Neural cell (in vitro differentiated cells): ENCODE results near the gene IFT81. TPM values are rescaled to one million over a fixed set of nuclear protein-coding genes. Genes with fewer than 3 reads are reported as not detected.

Experiments used
- H2AFZ ChIP-seq: fragments of 200-600, 300-800 bp; sonication (generic), shearing (Covaris generic); 2 replicates; pipeline ENCODE4 v1.6.0; 2014; ENCODE audit warnings: low read depth, mild to moderate bottlenecking, antibody characterized with exemption, low read length, moderate library complexity
- H3F3A ChIP-seq: fragments of 200-600 bp; shearing (Covaris generic); 2 replicates; pipeline ENCODE4 v1.6.1; 2016; ENCODE audit warnings: mild to moderate bottlenecking, moderate library complexity, mixed read lengths, antibody characterized with exemption, low read length; ENCODE audit not compliant: insufficient read depth, poor library complexity, severe bottlenecking
- H3K27ac ChIP-seq: fragments of 200-600, 300-800 bp; sonication (generic), shearing (Covaris generic); 2 replicates; pipeline ENCODE4 v1.5.1; 2014; ENCODE audit warnings: mild to moderate bottlenecking, low read length, moderate library complexity
- H3K27me3 ChIP-seq: fragments of 300-800, 200-600 bp; sonication (generic), shearing (Covaris generic); 2 replicates; pipeline ENCODE4 v1.6.0; 2014; ENCODE audit warnings: mild to moderate bottlenecking, low read depth, low read length, moderate library complexity; ENCODE audit not compliant: insufficient read depth
- H3K36me3 ChIP-seq: fragments of 300-800, 200-600 bp; sonication (generic), shearing (Covaris generic); 2 replicates; pipeline ENCODE4 v1.5.1; 2014; ENCODE audit warnings: mild to moderate bottlenecking, antibody characterized with exemption, low read length, moderate library complexity; ENCODE audit not compliant: insufficient read depth
- H3K4me2 ChIP-seq: fragments of 300-800, 200-600 bp; sonication (generic), shearing (Covaris generic); 2 replicates; pipeline ENCODE4 v1.6.0; 2014; ENCODE audit warnings: mild to moderate bottlenecking, low read length
- H3K4me3 ChIP-seq: fragments of 300-800, 200-600 bp; sonication (generic), shearing (Covaris generic); 2 replicates; pipeline ENCODE4 v1.5.1; 2014; ENCODE audit warnings: mild to moderate bottlenecking, low read length, moderate library complexity
- H3K79me2 ChIP-seq: fragments of 200-600 bp; shearing (Covaris generic); replicated peaks from 2 replicates; pipeline ENCODE4 v1.6.0; 2014; ENCODE audit warnings: mild to moderate bottlenecking, low read length, moderate library complexity; ENCODE audit not compliant: insufficient read depth
- H3K9ac ChIP-seq: fragments of 300-800, 200-600 bp; sonication (generic), shearing (Covaris generic); 2 replicates; pipeline ENCODE4 v1.6.1; 2016; ENCODE audit warnings: mild to moderate bottlenecking, low read length, mixed read lengths
- H3K9me2 ChIP-seq: fragments of 200-600 bp; shearing (Covaris generic); 2 replicates; pipeline ENCODE4 v1.6.1; 2016; ENCODE audit warnings: mild to moderate bottlenecking, low read length, mixed read lengths; ENCODE audit not compliant: insufficient read depth
- H3K9me3 ChIP-seq: fragments of 200-600, 300-800 bp; sonication (generic), shearing (Covaris generic); 2 replicates; pipeline ENCODE4 v1.6.1; 2016; ENCODE audit warnings: mild to moderate bottlenecking, mixed run types, low read length, moderate library complexity, mixed read lengths
- H4K20me1 ChIP-seq: fragments of 200-600 bp; shearing (Covaris generic); 2 replicates; pipeline ENCODE4 v1.6.1; 2016; ENCODE audit warnings: mild to moderate bottlenecking, mixed run types; ENCODE audit not compliant: insufficient read depth
- CTCF ChIP-seq: fragments of 450-650 bp; IDR thresholded peaks from 2 replicates; pipeline ENCODE4 v1.5.1; 2014; ENCODE audit warnings: antibody characterized with exemption, mild to moderate bottlenecking, moderate library complexity; ENCODE audit not compliant: poor library complexity, severe bottlenecking
- EP300 ChIP-seq: fragments of 450-650 bp; conservative IDR thresholded peaks from 2 replicates; pipeline ENCODE4 v1.6.1; 2014; ENCODE audit warnings: antibody characterized with exemption, mild to moderate bottlenecking, moderate library complexity; ENCODE audit not compliant: poor library complexity, severe bottlenecking
- MXI1 ChIP-seq: fragments of 450-650 bp; conservative IDR thresholded peaks from 2 replicates; pipeline ENCODE4 v1.6.1; 2014; ENCODE audit warnings: antibody characterized with exemption, mild to moderate bottlenecking; ENCODE audit not compliant: poor library complexity, severe bottlenecking
- POLR2AphosphoS5 ChIP-seq: IDR thresholded peaks from 2 replicates; pipeline ENCODE4 v1.6.1; 2012
- RAD21 ChIP-seq: fragments of 450-650 bp; conservative IDR thresholded peaks from 2 replicates; pipeline ENCODE4 v1.6.1; 2014; ENCODE audit warnings: antibody characterized with exemption, mild to moderate bottlenecking, moderate library complexity
- REST ChIP-seq: IDR thresholded peaks from 2 replicates; pipeline ENCODE4 v1.6.1; 2012; ENCODE audit warnings: borderline replicate concordance
- TAF1 ChIP-seq: IDR thresholded peaks from 2 replicates; pipeline ENCODE4 v1.6.1; 2012; ENCODE audit warnings: low read depth
- polyA plus RNA-seq: library from polyadenylated mRNA; depleted of rRNA; stranded (reverse); fragments of >200 nt; gene quantifications from 2 replicates; pipeline ENCODE4 v1.2.3, GENCODE V29; 2014

Gene IFT81
- polyA plus RNA-seq, 1 donor from 2014 or later, result 120 TPM

- H2AFZ ChIP-seq, result no peak overlapping the region
These were observed 18.2 kb upstream of the IFT81 start for GRCh38 chr12:110105986-110106385.

GRCh38 chr12:110107369-110108281 is 16.5 kb upstream of the IFT81 start:
- H3K4me2 ChIP-seq, result no peak overlapping the region
- H3K9me2 ChIP-seq, result no peaks in the 10 kb centered on the region
- no peak overlapping the region for H3K9ac ChIP-seq
- H3K79me2 ChIP-seq, result no peaks in the 10 kb centered on the region
- no peak for TF ChIP-seq TAF1
- TF ChIP-seq POLR2AphosphoS5, result no peak
- no peak for TF ChIP-seq CTCF
- H3K27me3 ChIP-seq, result no peaks in the 10 kb centered on the region
- no peak overlapping the region for H3K27ac ChIP-seq
- H3K36me3 ChIP-seq, result no peaks in the 10 kb centered on the region
- H3F3A ChIP-seq, result no peaks in the 10 kb centered on the region
- no peak overlapping the region for H2AFZ ChIP-seq
- no peaks in the 10 kb centered on the region for H4K20me1 ChIP-seq
- H3K4me3 ChIP-seq, result no peak overlapping the region
- no peaks in the 10 kb centered on the region for H3K9me3 ChIP-seq

More at GRCh38 chr12:110105986-110106385, 18.2 kb upstream of the IFT81 start:
- Histone ChIP-seq H4K20me1 (no peaks in the 10 kb centered on the region), H3F3A (no peaks in the 10 kb centered on the region), H3K79me2 (no peaks in the 10 kb centered on the region), H3K4me3 (no peak overlapping the region), H3K9ac (no peak overlapping the region), H3K36me3 (no peaks in the 10 kb centered on the region), H3K4me2 (no peak overlapping the region), H3K9me2 (no peaks in the 10 kb centered on the region), H3K9me3 (no peaks in the 10 kb centered on the region), H3K27ac (no peak overlapping the region), H3K27me3 (no peaks in the 10 kb centered on the region)
- TF ChIP-seq REST, result no peak
- no peak for TF ChIP-seq RAD21
- TF ChIP-seq TAF1, result no peak
- TF ChIP-seq EP300, result no peak
- no peak for TF ChIP-seq MXI1
- TF ChIP-seq POLR2AphosphoS5, result no peak
